PFSK-1 (cell line): ENCODE measurements around the gene CD9.

Source experiments
- FOXP2 ChIP-seq: optimal IDR thresholded peaks from 2 replicates; pipeline ENCODE3; 2011; ENCODE audit warnings: borderline replicate concordance, control low read depth, inconsistent platforms; ENCODE audit not compliant: insufficient read depth; ENCODE audit errors: extremely low read length, extremely low read depth
- POLR2AphosphoS5 ChIP-seq: IDR thresholded peaks from 2 replicates; pipeline ENCODE4 v1.6.1; 2012; ENCODE audit warnings: low read depth, mild to moderate bottlenecking, control low read depth, low read length, moderate library complexity
- SIN3A ChIP-seq: IDR thresholded peaks from 2 replicates; pipeline ENCODE4 v1.6.1; 2012; ENCODE audit warnings: mild to moderate bottlenecking, low read length, moderate library complexity, borderline replicate concordance; ENCODE audit not compliant: insufficient read depth
- TAF1 ChIP-seq: IDR thresholded peaks from 2 replicates; pipeline ENCODE4 v1.6.1; 2012; ENCODE audit warnings: low read length, control low read depth, borderline replicate concordance; ENCODE audit not compliant: insufficient read depth
- TF ChIP-seq, protein P1 (sequence below), 2 experiments: IDR thresholded peaks; 2 replicates each; pipeline versions ENCODE4 v1.6.1 to v1.8.0; 2011 to 2012; ENCODE audit warnings: low read depth in 2 of 2, low read length in 2 of 2, control low read depth in 1 of 2, inconsistent platforms in 1 of 2, mild to moderate bottlenecking in 1 of 2, moderate library complexity in 1 of 2; ENCODE audit not compliant: insufficient read depth in 1 of 2

CD9 gene

DNA sequence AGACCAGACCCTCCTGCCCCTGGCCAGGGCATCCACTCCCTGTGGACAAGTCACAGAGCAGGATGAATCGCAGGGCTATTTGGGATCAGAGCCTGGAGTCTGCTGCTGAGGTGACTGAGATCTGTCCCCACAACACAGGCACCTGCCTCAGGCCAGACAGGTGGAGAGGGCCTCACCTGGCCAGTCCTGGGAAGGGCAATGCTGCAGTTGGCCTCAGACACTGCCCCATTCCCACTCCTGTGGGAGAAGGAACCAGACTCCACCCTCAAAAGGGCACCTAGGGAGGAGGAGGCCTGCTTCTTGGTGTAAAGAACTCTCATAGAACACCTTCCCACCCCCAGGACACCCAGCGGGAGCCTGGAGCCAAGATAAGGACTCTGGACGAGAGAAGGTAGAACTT lies 62.0 kb downstream of the CD9 start:
- TF ChIP-seq FOXP2 (no peak), POLR2AphosphoS5 (no peak), SIN3A (no peak), TAF1 (no peak)
- TF ChIP-seq, protein P1, sequence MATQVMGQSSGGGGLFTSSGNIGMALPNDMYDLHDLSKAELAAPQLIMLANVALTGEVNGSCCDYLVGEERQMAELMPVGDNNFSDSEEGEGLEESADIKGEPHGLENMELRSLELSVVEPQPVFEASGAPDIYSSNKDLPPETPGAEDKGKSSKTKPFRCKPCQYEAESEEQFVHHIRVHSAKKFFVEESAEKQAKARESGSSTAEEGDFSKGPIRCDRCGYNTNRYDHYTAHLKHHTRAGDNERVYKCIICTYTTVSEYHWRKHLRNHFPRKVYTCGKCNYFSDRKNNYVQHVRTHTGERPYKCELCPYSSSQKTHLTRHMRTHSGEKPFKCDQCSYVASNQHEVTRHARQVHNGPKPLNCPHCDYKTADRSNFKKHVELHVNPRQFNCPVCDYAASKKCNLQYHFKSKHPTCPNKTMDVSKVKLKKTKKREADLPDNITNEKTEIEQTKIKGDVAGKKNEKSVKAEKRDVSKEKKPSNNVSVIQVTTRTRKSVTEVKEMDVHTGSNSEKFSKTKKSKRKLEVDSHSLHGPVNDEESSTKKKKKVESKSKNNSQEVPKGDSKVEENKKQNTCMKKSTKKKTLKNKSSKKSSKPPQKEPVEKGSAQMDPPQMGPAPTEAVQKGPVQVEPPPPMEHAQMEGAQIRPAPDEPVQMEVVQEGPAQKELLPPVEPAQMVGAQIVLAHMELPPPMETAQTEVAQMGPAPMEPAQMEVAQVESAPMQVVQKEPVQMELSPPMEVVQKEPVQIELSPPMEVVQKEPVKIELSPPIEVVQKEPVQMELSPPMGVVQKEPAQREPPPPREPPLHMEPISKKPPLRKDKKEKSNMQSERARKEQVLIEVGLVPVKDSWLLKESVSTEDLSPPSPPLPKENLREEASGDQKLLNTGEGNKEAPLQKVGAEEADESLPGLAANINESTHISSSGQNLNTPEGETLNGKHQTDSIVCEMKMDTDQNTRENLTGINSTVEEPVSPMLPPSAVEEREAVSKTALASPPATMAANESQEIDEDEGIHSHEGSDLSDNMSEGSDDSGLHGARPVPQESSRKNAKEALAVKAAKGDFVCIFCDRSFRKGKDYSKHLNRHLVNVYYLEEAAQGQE (IDR thresholded peaks at IDR 0.05; ENCODE audit: insufficient read depth in 1 of 2, low read depth in 2 of 2, low read length in 2 of 2): no peak

DNA sequence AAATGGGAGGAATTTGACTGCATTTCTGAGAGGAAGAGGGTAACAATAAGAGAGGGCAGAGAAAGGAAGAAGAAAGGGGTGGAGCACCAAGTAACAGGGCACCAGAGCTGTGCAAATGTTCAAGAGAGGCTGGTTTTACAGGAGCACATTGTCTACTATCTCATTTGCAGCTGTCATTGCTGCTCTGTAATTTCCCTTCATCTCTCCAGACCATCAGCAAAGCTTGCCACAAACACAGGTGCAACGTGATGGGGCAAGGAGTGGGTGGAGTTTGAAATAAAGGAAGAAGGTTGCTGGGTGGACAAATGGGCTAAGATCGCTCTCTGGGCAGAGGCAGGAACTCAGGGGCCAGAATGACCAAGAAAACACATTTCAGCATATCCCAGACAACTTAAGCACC lies 62.4 kb downstream of the CD9 start:
- TF ChIP-seq TAF1 (no peak), POLR2AphosphoS5 (no peak), FOXP2 (no peak)

DNA sequence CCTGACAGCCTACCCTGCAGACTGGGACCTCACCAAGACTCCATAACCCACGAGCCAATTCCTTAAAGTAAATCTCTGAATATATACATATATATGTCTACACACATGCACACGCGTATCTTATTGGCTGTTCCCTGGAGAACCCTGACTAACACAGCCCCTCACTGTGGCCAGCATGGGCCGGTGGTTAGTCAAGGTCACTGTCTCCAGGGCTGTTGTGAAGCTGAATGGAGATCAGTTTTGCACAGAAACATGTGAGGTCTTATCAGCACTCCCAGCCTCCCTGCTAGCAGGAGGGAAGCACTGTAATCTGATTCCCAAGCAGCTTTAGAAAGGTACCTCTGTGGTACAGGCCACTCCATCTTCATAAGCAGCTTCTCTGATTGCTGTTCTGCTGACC lies 63.7 kb downstream of the CD9 start:
- TF ChIP-seq TAF1 (no peak), FOXP2 (no peak), POLR2AphosphoS5 (no peak)

DNA sequence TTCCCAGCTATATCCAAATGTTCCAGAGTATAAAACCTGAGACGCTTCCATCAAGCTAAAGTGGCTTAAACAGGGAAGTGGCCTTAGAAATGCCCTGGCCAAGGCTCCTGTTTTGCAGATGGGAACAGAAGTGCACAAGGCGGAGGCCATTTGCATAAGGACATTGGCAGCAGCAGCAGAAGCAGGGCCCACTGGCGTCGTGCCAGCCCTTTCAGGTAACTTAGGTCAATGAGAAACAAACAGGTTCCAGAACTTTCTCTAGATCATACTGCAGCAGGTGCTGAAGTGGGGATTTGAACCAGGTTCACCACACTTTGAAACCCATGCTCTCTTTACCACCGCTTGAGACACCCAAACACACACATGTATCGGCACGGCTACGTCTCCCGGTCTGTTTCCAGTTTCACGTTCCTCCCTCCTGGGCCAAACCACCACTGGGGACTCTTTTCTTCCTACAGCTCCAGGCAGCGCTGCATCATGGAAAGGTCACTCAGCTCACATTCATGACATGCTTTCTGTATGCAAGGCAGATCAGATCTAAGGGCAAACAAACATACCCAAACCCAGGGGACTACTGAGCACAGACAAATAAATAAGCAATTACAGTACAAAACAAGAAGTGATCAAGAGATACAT lies 64.3 kb downstream of the CD9 start:
- no peak for TF ChIP-seq SIN3A
- TF ChIP-seq FOXP2: no peak
- TF ChIP-seq TAF1: no peak
- TF ChIP-seq POLR2AphosphoS5: no peak
- TF ChIP-seq, protein P1 (IDR thresholded peaks at IDR 0.05; ENCODE audit: insufficient read depth in 1 of 2, low read depth in 2 of 2, low read length in 2 of 2): no peak

DNA sequence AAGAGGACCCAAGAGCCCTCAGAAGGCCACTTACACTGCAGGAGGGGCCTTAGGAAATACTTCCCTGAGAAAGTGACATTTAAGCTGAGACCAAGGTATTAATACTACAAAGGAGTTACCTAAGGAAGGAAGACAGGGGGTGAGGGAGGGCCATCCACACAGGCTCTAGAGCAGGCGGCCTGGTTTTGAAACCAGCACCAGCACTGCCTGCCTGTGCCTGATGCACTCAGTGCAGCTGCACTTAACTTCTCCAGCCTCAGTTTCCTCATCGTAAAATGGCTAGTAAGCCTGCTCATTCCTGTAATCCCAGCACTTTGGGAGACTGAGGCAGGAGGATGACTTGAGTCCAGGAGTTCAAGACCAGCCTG lies 64.8 kb downstream of the CD9 start:
- no peak for TF ChIP-seq SIN3A
- no peak for TF ChIP-seq FOXP2
- no peak for TF ChIP-seq TAF1
- no peak for TF ChIP-seq POLR2AphosphoS5
- TF ChIP-seq, protein P1 (IDR thresholded peaks at IDR 0.05; ENCODE audit: insufficient read depth in 1 of 2, low read depth in 2 of 2, low read length in 2 of 2): no peak

DNA sequence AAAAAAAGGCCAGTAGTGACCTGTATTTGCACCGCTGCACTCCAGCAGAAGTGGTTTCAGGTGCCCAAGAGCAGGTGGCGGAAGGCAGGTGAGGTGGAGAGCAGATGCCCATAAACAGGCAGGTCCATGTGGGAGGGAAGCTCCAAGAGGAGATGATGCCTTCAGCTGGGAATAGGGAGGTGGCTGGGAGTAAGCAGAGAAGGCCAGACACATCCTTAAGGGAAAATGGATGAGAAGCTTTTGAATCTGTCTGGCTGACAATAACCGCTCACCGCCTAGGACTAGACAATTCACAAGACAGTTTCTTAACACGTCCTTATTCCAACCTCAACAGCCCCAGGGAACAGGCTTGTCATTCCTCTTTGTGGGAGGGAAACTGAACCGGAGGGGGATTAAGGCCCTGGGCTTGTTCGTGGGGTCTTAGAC lies 66.4 kb downstream of the CD9 start:
- no peak for TF ChIP-seq SIN3A
- TF ChIP-seq POLR2AphosphoS5: no peak
- no peak for TF ChIP-seq FOXP2
- TF ChIP-seq, protein P1 (IDR thresholded peaks at IDR 0.05; ENCODE audit: insufficient read depth in 1 of 2, low read depth in 2 of 2, low read length in 2 of 2): no peak
- no peak for TF ChIP-seq TAF1
